IPS-NIHi11 (cell line): Measurements from ENCODE around the gene MAGI2.

Experiments
- DNase-seq: peaks from one replicate; pipeline ENCODE4 v3.0.0; 2012; ENCODE audit warnings: mixed read lengths, low spot score

The MAGI2 gene

DNA sequence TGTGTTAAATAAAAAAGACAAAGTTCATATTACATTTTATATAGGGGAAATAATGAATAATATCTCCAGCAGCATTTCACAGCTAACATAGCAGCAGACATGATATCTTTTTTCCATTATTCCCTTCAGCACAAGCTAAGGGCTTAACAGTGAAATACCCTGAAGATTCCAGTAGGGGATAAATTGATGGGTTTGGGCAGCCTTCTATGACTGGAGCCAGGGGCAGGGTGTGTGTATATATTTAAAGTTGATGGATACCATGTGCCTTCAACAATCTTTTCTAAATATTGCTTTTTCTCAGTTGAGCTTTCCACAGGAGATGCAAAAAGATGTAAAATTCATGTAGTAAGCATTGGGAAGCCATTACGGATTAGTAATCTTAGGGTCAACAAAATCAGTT is 151.2 kb downstream of the MAGI2 start:
- no peak for DNase-seq

- DNase-seq, result no peak
Measured at GRCh38 chr7:79301419-79301818, 152.0 kb downstream of the MAGI2 start.

GRCh38 chr7:79300573-79300972 is 152.9 kb downstream of the MAGI2 start:
- no peak for DNase-seq

- peak; percentile 29 for DNase-seq
Measured at GRCh38 chr7:79298145-79298760, 155.2 kb downstream of the MAGI2 start.

- no peak for DNase-seq
Measured at GRCh38 chr7:79296553-79297320, 156.7 kb downstream of the MAGI2 start.

DNA sequence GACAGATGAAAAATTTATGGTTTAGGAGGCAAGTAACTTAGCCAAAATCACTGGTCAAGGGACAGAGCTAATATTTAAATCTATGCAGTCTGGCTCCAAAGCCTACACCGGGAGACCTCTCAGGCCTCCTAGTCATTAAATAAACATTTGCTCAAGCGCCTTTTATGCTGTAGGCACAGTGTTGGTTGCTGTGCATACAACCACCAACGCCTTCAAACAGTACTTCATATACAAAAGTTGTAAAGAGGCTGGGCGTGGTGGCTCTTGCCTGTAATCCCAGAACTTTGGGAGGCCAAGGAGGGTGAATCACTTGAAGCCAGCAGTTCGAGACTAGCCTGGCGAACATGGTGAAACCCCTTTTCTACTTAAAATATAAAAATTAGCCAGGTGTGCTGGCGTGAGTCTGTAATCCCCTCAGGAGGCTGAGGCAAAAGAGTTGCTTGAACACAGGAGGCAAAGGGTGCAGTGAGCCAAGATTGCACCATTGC is 159.8 kb downstream of the MAGI2 start:
- no peak for DNase-seq

DNA sequence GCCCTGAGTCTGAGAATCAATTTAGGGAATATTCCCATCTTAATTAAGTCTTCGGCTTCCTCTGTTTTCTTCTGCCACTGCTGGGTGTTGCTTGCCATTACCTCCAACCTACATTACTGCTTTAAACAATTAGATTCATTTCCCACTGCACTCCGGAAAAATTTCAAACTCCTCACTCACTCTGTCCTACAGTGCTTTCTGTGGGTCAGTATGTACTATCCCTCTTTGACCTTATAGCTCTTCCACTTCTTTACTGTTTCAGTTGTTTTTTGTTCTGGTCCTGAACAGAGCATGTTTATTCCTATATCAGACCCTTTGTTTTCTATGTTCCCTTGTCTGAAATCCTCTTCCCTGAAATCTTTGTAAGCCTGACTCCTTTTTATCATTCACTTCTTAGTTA is 160.6 kb downstream of the MAGI2 start:
- DNase-seq, result no peak

DNA sequence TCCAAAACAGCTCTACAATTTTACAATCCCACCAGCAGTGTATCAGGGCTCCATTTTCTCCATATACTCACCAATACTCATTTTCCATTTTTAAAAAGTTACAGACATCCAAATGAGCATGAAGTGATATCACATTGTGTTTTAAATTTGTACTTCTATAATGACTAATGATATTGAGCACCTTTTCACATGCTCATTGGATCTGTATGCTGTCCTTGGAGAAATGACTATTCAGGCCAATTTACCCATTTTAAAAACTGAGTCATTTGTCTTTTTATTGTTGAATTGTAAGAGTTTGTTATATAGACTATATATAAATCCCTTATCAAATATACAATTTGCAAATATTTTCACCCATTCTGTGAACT is 162.0 kb downstream of the MAGI2 start:
- no peak for DNase-seq

DNA sequence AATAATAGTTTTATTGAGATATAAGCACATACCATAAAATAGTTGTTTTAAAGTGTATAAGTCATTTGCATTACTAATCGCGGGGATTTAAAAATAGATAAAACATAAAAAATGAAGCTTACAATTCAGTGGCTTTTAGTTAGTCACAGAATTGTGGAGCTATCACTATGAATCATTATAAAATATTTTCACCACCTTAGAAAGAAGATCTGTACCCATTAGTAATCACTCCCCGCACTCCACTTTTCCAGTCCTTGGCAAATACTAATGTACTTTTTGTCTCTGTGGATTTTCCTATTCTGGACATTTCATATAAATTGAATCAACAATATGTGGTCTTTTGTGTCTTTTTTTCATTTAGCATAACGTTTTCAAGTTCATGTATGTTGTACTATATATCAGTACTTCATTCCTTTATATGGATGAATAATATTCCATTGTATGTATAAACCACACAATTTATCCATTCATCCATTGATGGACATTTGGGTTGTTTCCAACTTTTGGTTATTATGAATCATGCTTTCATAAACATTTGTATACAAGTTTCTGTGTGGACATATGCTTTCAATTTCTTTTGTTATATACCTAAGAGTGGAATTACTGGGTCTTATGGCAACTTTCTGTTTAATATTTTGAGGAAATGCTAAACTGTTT is 162.5 kb downstream of the MAGI2 start:
- no peak for DNase-seq

GRCh38 chr7:79290398-79290797 is 163.1 kb downstream of the MAGI2 start:
- DNase-seq, result no peak

GRCh38 chr7:79288655-79289054 is 164.8 kb downstream of the MAGI2 start:
- no peak for DNase-seq

DNA sequence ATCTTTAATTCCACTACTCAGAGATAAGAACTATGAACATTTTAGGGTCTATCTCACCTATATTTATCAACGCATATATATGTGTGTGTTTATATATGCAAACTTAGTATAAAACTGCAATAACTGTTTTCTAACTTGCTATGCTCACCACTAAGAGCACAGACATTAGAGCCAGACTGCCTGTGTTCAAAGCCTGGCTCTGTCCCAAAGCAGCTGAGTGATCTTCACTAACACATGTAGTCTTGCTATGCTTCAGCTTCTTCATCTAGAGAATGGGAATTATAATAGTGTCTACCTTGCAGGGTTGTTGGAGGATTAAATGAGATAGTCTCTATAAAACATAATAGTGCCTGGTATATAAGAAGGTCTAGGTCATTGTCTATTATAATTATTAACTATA is 165.5 kb downstream of the MAGI2 start:
- DNase-seq, result no peak

DNA sequence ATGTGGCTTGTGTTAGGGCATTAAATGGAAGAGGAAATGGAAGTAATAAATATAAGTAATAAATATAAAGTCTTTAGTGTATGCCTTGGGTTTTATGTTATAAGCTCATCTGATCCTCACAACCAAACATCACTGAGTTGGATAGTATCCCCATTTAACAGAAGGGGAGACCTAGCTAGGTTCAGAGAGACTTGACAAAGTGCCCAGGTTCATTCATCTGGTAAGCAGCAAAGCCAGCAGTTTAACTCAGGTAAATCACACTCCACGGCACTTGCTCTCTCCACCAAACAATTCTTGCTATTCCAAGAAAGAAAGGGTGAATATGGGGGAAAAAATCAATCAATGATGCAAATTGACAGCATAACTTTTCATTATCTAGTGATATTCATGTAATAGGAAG is 167.3 kb downstream of the MAGI2 start:
- no peak for DNase-seq

GRCh38 chr7:79285756-79286155 is 167.7 kb downstream of the MAGI2 start:
- no peak for DNase-seq

GRCh38 chr7:79284211-79284610 is 169.3 kb downstream of the MAGI2 start:
- no peak for DNase-seq

DNA sequence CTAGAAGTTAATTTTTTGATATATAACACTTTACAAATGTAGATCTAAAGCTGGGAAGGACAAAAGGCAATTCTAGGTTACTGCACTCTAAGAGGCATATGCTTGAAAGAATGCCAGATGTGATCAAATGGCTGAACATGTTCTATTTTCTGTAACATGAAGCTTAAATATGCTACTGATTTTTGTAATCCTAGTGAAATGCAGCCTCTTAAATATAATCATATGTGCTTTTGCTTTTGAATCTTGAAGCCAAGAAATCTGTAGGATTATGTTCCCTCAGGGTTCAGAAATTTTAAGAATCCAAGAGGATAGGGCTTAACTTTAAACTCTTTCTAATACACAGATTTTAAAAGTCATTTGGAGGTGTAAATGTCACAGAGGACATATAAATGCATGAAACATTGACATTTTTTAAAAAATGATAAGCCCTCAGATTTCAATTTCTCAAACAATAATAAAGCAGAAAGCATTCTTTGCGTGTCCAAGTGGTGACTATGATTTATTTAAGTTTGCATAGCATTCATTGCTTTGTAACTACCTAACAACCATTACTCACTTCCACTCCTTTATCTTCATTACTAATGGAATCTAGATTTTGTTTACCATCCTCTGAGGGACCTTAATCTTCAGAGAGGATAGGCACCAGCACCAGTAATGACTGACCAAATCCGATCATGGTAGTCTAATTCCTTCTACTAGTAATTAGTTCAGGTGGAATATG is 170.4 kb downstream of the MAGI2 start:
- DNase-seq, result no peak

DNA sequence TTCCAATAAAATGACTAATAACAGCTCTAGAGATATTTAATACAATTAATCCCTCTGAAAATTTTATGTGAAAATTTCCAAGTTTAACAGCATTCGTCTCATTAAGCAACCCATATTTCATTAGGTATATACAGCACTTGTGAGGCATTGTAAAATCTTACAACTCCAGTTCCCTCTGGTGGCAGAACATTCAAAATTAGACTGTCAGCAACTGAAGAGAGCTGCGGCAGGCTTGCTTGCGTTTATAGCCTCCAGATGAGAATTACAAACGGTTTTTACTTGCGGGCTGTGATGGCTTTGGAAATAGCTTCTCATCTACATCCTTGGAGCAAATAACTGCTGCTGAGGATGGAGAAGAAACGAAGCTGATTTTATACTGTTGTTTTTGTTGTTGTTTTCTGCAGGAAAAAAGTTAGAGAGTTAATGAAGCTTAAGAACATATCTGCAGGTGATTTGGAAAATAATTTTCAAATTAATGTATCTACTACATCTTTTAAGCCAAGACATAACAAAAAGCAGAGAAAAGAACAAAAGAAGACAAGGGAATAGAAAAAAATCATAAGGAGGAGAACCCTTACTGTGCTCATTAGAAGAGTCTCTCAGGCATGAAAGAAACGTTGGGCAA is 171.3 kb downstream of the MAGI2 start:
- DNase-seq, result peak; percentile 16

DNA sequence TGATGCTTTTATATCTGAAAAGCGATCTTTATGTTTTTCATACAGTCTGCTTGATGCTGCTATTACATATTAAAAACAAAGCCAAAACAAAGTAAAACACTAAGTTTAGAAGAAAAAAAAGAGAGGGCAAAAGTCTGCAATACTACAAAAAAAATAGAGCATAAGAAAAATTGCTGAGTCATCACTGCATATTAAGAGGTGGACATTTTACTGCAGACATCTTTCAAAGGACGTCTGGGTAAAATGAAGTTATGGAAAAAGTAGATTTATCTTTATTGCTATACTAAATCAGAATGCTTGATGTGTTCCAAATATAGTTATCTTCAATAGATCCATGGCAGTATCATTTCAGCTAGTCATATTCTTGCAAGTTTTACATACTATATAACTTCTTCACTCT is 172.0 kb downstream of the MAGI2 start:
- DNase-seq, result no peak

- no peak for DNase-seq
Measured at GRCh38 chr7:79272938-79273337, 180.5 kb downstream of the MAGI2 start.

- DNase-seq, result peak; percentile 47
Measured at GRCh38 chr7:79272066-79272669, 181.3 kb downstream of the MAGI2 start.

DNA sequence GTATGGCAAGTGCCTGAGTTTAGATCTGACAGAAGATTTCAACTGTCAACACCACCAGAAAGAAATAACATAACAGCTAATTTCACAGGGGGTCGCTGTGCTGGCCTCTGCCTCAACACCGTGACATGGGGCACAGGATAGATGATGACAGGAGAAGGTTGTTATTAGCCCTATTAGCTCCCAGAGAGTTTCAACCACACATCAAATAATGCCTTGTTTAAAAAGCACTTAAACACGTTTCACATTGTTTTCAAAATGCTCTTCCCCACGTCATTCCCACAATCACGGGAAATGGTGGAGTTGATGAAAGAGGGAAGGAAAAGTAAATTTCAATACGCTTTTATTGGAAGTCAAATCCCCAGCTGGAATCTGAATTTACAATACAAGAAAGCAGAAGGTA is 184.7 kb downstream of the MAGI2 start:
- no peak for DNase-seq

GRCh38 chr7:79258826-79259225 is 194.6 kb downstream of the MAGI2 start:
- DNase-seq, result no peak
